HL-60 (cell line): ENCODE data around the gene ELMO1.

ENCODE experiments used
- DNase-seq, 2 experiments: peaks; one replicate each; pipeline ENCODE4 v3.0.0-alpha.2; 2010 to 2020; ENCODE audit warnings: low read depth in 1 of 2, low spot score in 1 of 2
- H3K27ac ChIP-seq: fragments of 250-450 bp; sonication (Bioruptor Pico); replicated peaks from 2 replicates; pipeline ENCODE4 v1.5.1; 2020; ENCODE audit warnings: mild to moderate bottlenecking, moderate library complexity
- H3K27me3 ChIP-seq: fragments of 250-450 bp; sonication (Bioruptor Pico); 2 replicates; pipeline ENCODE4 v1.5.1; 2021; ENCODE audit warnings: mild to moderate bottlenecking, moderate library complexity; ENCODE audit not compliant: insufficient read depth, poor library complexity, severe bottlenecking
- H3K4me3 ChIP-seq: replicated peaks from 2 replicates; pipeline ENCODE4 v1.5.1; 2011; ENCODE audit warnings: mild to moderate bottlenecking, control low read depth, low read length; ENCODE audit not compliant: insufficient read depth
- GABPA ChIP-seq: IDR thresholded peaks from 2 replicates; pipeline ENCODE4 v1.6.1; 2012; ENCODE audit warnings: low read depth
- POLR2AphosphoS5 ChIP-seq: IDR thresholded peaks from 2 replicates; pipeline ENCODE4 v1.6.1; 2012; ENCODE audit warnings: low read depth
- SPI1 ChIP-seq: IDR thresholded peaks from 2 replicates; pipeline ENCODE4 v1.6.1; 2012; ENCODE audit warnings: low read depth, mild to moderate bottlenecking, borderline replicate concordance
- TF ChIP-seq, protein P1 (sequence below): IDR thresholded peaks from one replicate; pipeline ENCODE4 v1.5.1; 2011; ENCODE audit warnings: low read length, control low read depth, inconsistent platforms; ENCODE audit not compliant: insufficient read depth
- TF ChIP-seq, protein P2 (sequence below): IDR thresholded peaks from 2 replicates; pipeline ENCODE4 v1.6.1; 2012; ENCODE audit warnings: low read depth; ENCODE audit not compliant: insufficient replicate concordance

The ELMO1 gene

DNA sequence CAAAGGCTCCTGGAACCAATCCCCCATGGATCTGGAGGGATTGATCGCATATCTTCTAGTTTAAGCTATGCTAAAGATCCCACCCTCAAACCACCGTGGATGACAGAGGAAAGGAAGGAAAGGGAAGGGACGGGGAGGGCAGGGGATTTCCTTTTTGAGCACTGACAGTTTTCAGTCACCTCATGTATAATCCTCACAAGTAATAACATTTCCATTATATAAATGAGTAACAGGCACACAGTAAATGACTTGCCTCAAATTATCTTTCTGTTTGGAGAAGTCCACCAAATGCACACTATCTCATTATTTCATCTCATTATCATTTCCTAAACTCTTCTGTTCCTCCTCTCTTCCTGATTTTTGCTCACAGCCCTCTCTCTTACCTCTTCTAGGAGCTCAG is 597.3 kb downstream of the ELMO1 start:
- no peak overlapping the region for H3K27ac ChIP-seq
- TF ChIP-seq SPI1: no peak
- no peak for TF ChIP-seq GABPA
- TF ChIP-seq, protein P1, sequence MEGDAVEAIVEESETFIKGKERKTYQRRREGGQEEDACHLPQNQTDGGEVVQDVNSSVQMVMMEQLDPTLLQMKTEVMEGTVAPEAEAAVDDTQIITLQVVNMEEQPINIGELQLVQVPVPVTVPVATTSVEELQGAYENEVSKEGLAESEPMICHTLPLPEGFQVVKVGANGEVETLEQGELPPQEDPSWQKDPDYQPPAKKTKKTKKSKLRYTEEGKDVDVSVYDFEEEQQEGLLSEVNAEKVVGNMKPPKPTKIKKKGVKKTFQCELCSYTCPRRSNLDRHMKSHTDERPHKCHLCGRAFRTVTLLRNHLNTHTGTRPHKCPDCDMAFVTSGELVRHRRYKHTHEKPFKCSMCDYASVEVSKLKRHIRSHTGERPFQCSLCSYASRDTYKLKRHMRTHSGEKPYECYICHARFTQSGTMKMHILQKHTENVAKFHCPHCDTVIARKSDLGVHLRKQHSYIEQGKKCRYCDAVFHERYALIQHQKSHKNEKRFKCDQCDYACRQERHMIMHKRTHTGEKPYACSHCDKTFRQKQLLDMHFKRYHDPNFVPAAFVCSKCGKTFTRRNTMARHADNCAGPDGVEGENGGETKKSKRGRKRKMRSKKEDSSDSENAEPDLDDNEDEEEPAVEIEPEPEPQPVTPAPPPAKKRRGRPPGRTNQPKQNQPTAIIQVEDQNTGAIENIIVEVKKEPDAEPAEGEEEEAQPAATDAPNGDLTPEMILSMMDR: no peak
- no peak for TF ChIP-seq POLR2AphosphoS5
- TF ChIP-seq, protein P2, sequence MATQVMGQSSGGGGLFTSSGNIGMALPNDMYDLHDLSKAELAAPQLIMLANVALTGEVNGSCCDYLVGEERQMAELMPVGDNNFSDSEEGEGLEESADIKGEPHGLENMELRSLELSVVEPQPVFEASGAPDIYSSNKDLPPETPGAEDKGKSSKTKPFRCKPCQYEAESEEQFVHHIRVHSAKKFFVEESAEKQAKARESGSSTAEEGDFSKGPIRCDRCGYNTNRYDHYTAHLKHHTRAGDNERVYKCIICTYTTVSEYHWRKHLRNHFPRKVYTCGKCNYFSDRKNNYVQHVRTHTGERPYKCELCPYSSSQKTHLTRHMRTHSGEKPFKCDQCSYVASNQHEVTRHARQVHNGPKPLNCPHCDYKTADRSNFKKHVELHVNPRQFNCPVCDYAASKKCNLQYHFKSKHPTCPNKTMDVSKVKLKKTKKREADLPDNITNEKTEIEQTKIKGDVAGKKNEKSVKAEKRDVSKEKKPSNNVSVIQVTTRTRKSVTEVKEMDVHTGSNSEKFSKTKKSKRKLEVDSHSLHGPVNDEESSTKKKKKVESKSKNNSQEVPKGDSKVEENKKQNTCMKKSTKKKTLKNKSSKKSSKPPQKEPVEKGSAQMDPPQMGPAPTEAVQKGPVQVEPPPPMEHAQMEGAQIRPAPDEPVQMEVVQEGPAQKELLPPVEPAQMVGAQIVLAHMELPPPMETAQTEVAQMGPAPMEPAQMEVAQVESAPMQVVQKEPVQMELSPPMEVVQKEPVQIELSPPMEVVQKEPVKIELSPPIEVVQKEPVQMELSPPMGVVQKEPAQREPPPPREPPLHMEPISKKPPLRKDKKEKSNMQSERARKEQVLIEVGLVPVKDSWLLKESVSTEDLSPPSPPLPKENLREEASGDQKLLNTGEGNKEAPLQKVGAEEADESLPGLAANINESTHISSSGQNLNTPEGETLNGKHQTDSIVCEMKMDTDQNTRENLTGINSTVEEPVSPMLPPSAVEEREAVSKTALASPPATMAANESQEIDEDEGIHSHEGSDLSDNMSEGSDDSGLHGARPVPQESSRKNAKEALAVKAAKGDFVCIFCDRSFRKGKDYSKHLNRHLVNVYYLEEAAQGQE: no peak
- DNase-seq: no peak
- H3K4me3 ChIP-seq: no peak overlapping the region
- H3K27me3 ChIP-seq: no peaks in the 10 kb centered on the region

DNA sequence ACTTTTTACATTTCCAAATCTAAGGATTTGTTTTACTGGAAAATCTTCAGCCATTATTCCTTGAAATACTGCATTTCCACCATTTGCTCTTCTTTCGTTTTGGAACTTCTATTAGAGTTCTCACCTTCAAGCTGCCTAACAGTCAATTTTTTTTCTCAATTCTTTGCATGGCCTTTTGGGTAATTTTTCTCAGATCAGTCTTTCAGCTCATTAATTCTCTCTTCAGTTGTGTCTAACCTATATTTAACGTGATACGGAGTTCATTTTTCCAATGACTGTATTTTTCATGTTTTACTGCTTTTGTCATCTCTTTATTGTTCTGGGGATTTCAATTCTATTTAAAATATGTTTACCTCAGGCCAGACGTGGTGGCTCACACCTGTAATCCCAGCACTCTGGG is 600.7 kb downstream of the ELMO1 start:
- Histone ChIP-seq H3K4me3 (no peak overlapping the region), H3K27ac (no peak overlapping the region), H3K27me3 (no peaks in the 10 kb centered on the region)
- TF ChIP-seq, protein P1: no peak
- TF ChIP-seq, protein P2: no peak
- TF ChIP-seq POLR2AphosphoS5: no peak
- TF ChIP-seq SPI1: no peak
- DNase-seq: no peak

DNA sequence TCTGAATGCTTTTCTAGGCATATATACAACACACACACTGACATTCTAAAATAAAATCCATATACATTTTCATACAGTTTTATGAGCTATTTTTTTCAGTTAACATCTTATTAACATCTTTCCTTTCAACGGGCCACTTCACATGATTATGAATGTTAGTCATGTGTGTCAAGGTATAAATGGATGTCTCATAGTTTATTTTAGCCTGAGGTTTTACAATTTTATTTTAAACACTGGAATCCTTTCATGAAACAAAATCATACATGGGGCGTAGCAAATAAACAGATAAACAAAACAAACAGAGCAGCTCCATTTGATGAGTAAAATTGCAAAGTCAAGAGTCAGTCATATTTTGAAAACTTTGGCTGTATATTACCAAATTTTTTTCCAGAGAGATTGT is 604.3 kb downstream of the ELMO1 start:
- no peak overlapping the region for H3K4me3 ChIP-seq
- DNase-seq: no peak
- TF ChIP-seq GABPA: no peak
- TF ChIP-seq, protein P2: no peak
- no peak for TF ChIP-seq POLR2AphosphoS5
- TF ChIP-seq, protein P1: no peak
- no peak for TF ChIP-seq SPI1
- H3K27me3 ChIP-seq: no peaks in the 10 kb centered on the region
- no peak overlapping the region for H3K27ac ChIP-seq
